HCT116 (cell line): ENCODE measurements around the gene MGA. TPM values are rescaled to one million over a fixed set of nuclear protein-coding genes. Genes with fewer than 3 reads are reported as not detected.

Source experiments
- ATAC-seq: fragments of 200-7000 bp; cut with Tn5 transposase; 2 replicates; pipeline ENCODE4 v1.9.1; 2020; ENCODE audit warnings: mild to moderate bottlenecking, moderate library complexity
- BruUV-seq: library from RNA; stranded (reverse); fragments of 400-500 nt; replicated peaks from 2 replicates; lab custom pipeline; 2021; lab: Mats Ljungman, UMichigan
- CTCF ChIA-PET: fragments of 300-600 bp; sonication (Branson Sonifier 250); formaldehyde crosslinking; loops from one replicate; lab custom pipeline; 2021; ENCODE audit warnings: antibody characterized with exemption; lab: Charles Lee
- POLR2A ChIA-PET: fragments of 300-600, 350-600 bp; sonication (Branson Sonifier 250); formaldehyde crosslinking; loops from one replicate; lab custom pipeline; 2021; ENCODE audit warnings: antibody characterized with exemption; lab: Charles Lee
- RAD21 ChIA-PET, 2 experiments: fragments of 300-600 bp; sonication (Branson Sonifier 250); formaldehyde crosslinking; loops; one replicate each; lab custom pipeline; 2023; ENCODE audit warnings: low total read pairs in 2 of 2; ENCODE audit not compliant: uncharacterized antibody in 2 of 2, unreplicated experiment in 2 of 2, low non-redundant PET in 1 of 2; lab: Charles Lee
- DNase-seq: peaks from one replicate; pipeline ENCODE4 v3.0.0-alpha.2; 2010; ENCODE audit warnings: low read depth, low spot score
- H2AFZ ChIP-seq: fragments of 200-600 bp; shearing (Covaris generic), sonication (generic); 2 replicates; pipeline ENCODE4 v1.6.1; 2017; ENCODE audit warnings: low read depth, mixed run types, mixed read lengths, antibody characterized with exemption, low read length; ENCODE audit not compliant: poor library complexity, severe bottlenecking
- H3K27ac ChIP-seq: 2 replicates; pipeline ENCODE4 v1.5.1; 2012; ENCODE audit warnings: low read depth, low read length
- H3K27me3 ChIP-seq: fragments of 200-600 bp; sonication (generic); 2 replicates; pipeline ENCODE4 v1.6.1; 2016; ENCODE audit warnings: mixed run types, low read length, mixed read lengths; ENCODE audit not compliant: insufficient read depth
- H3K36me3 ChIP-seq, 2 experiments: fragments of 200-500 bp in 1 of 2; fragments of 200-600 bp in 1 of 2; sonication (Bioruptor generic) in 1 of 2; sonication (generic) in 1 of 2; 2 replicates each; pipeline versions ENCODE4 v1.5.1 to v1.6.1; 2014 to 2016; ENCODE audit warnings: low read length in 2 of 2, inconsistent platforms in 1 of 2, mixed read lengths in 1 of 2, mixed run types in 1 of 2; ENCODE audit not compliant: insufficient read depth in 2 of 2, control insufficient read depth in 1 of 2
- H3K4me1 ChIP-seq, 2 experiments: fragments of 200-600 bp in 1 of 2; sonication (generic) in 1 of 2; 2 replicates each; pipeline versions ENCODE4 v1.5.1 to v1.6.1; 2012 to 2017; ENCODE audit warnings: low read length in 2 of 2, inconsistent platforms in 1 of 2, mild to moderate bottlenecking in 1 of 2, mixed read lengths in 1 of 2, mixed run types in 1 of 2, moderate library complexity in 1 of 2; ENCODE audit not compliant: insufficient read depth in 2 of 2, control insufficient read depth in 1 of 2
- H3K4me2 ChIP-seq: fragments of 200-600 bp; sonication (generic); 2 replicates; pipeline ENCODE4 v1.6.1; 2017; ENCODE audit warnings: mixed run types, low read length, mixed read lengths
- H3K4me3 ChIP-seq, 2 experiments: fragments of 200-600 bp in 1 of 2; sonication (generic) in 1 of 2; replicated peaks in 1 of 2; 2 replicates each; pipeline ENCODE4 v1.5.1; 2011 to 2016; ENCODE audit warnings: low read length in 2 of 2, control low read depth in 1 of 2, low read depth in 1 of 2, mild to moderate bottlenecking in 1 of 2, mixed read lengths in 1 of 2, mixed run types in 1 of 2
- H3K79me2 ChIP-seq: fragments of 200-600 bp; sonication (generic); 2 replicates; pipeline ENCODE4 v1.6.1; 2017; ENCODE audit warnings: mild to moderate bottlenecking, mixed run types, low read length, moderate library complexity, mixed read lengths; ENCODE audit not compliant: insufficient read depth
- H3K9ac ChIP-seq: fragments of 200-600 bp; sonication (generic); 2 replicates; pipeline ENCODE4 v1.6.1; 2016; ENCODE audit warnings: low read length, mixed read lengths
- H3K9me2 ChIP-seq: fragments of 200-600 bp; sonication (generic), shearing (Covaris generic); 2 replicates; pipeline ENCODE4 v1.6.1; 2017; ENCODE audit warnings: mixed run types, mild to moderate bottlenecking, moderate library complexity; ENCODE audit not compliant: insufficient read depth
- H3K9me3 ChIP-seq, 2 experiments: fragments of 200-500 bp in 1 of 2; fragments of 200-600 bp in 1 of 2; sonication (Bioruptor generic) in 1 of 2; sonication (generic) in 1 of 2; 2 replicates each; pipeline ENCODE4 v1.6.1; 2014 to 2017; ENCODE audit warnings: low read length in 2 of 2, mixed read lengths in 2 of 2, inconsistent platforms in 1 of 2, low read depth in 1 of 2, mild to moderate bottlenecking in 1 of 2, mixed run types in 1 of 2, moderate library complexity in 1 of 2; ENCODE audit not compliant: control insufficient read depth in 1 of 2, insufficient read depth in 1 of 2
- H4K20me1 ChIP-seq: fragments of 200-600 bp; sonication (generic), shearing (Covaris generic); 2 replicates; pipeline ENCODE4 v1.6.1; 2017; ENCODE audit warnings: mixed run types, mild to moderate bottlenecking, moderate library complexity; ENCODE audit not compliant: insufficient read depth
- ATF3 ChIP-seq: IDR thresholded peaks from 2 replicates; pipeline ENCODE4 v1.6.1; 2012
- CTCF ChIP-seq, 3 experiments: fragments of 200-600 bp in 1 of 3; sonication (generic) in 1 of 3; IDR thresholded peaks in 2 of 3; conservative IDR thresholded peaks in 1 of 3; 2 replicates each; pipeline ENCODE4 v1.5.1; 2012 to 2017; ENCODE audit warnings: low read depth in 2 of 3, low read length in 2 of 3, antibody characterized with exemption in 1 of 3, borderline replicate concordance in 1 of 3, control low read depth in 1 of 3, mild to moderate bottlenecking in 1 of 3, mixed read lengths in 1 of 3, mixed run types in 1 of 3, moderate library complexity in 1 of 3; ENCODE audit not compliant: insufficient read depth in 1 of 3
- EGR1 ChIP-seq: IDR thresholded peaks from 2 replicates; pipeline ENCODE4 v1.6.1; 2012; ENCODE audit warnings: low read depth
- MAX ChIP-seq: IDR thresholded peaks from 2 replicates; pipeline ENCODE4 v1.6.1; 2012
- POLR2AphosphoS5 ChIP-seq: IDR thresholded peaks from 2 replicates; pipeline ENCODE4 v1.6.1; 2011; ENCODE audit warnings: mild to moderate bottlenecking, low read depth, low read length, moderate library complexity
- RAD21 ChIP-seq: IDR thresholded peaks from 2 replicates; pipeline ENCODE4 v1.6.1; 2012; ENCODE audit warnings: low read depth, mild to moderate bottlenecking
- SIN3A ChIP-seq: IDR thresholded peaks from 2 replicates; pipeline ENCODE4 v1.6.1; 2012; ENCODE audit warnings: low read depth
- ZBTB33 ChIP-seq: IDR thresholded peaks from 2 replicates; pipeline ENCODE4 v1.6.1; 2011; ENCODE audit warnings: mild to moderate bottlenecking, low read length, moderate library complexity; ENCODE audit not compliant: insufficient replicate concordance; ENCODE audit errors: extremely low read depth
- ZFX ChIP-seq: fragments of 450-650 bp; IDR thresholded peaks from 2 replicates; pipeline ENCODE4 v1.6.1; 2017
- ZNF274 ChIP-seq: fragments of 200-500 bp; sonication (Bioruptor generic); IDR thresholded peaks from 2 replicates; pipeline ENCODE4 v1.6.1; 2014; ENCODE audit warnings: mild to moderate bottlenecking, low read depth, low read length, inconsistent platforms
- intact Hi-C: fragments of 100-400 bp; cut with micrococcal nuclease; formaldehyde crosslinking; loops from 2 replicates; pipeline ENCODE4 v1.10.0; 2022
- total RNA-seq: library from RNA; stranded (reverse); gene quantifications from one replicate; pipeline ENCODE4 v1.2.1, GENCODE V29; 2021; ENCODE audit not compliant: unreplicated experiment

Gene MGA
- total RNA-seq, 1 experiment from 2014 or later = 28.9 TPM

- no peak overlapping the region for H2AFZ ChIP-seq
- ChIA-PET CTCF (interaction anchor here (0.6 to 5.1 kb wide), 19 partner anchors 11 to 705 kb away, joined by 3 to 125 read pairs (median 12); partner anchors contain the start of gene EHD4), RAD21 (interaction anchor here (0.8 to 3.2 kb wide), 5 partner anchors 34 to 132 kb away, joined by 3 to 16 read pairs (median 12); no protein-coding TSS in a partner anchor), POLR2A (interaction anchor here (1.0 to 2.7 kb wide), 2 partner anchors 38 to 169 kb away, joined by 3 to 12 read pairs; no protein-coding TSS in a partner anchor)
- intact Hi-C loops = loop anchor here (1.0 to 2.0 kb wide), 2 partner anchors 38 to 306 kb away; no protein-coding TSS in a partner anchor
- H3K9me3 ChIP-seq = no peaks in the 10 kb centered on the region
- H3K9me2 ChIP-seq = no peaks in the 10 kb centered on the region
- H3K27me3 ChIP-seq = no peaks in the 10 kb centered on the region
- H4K20me1 ChIP-seq = no peaks in the 10 kb centered on the region
- H3K79me2 ChIP-seq = peaks cover 21% of the 10 kb centered on the region; the same call in 1 of the 2 replicates
- H3K4me2 ChIP-seq = peak overlapping the region; percentile 90; the same call in 1 of the 2 replicates
- H3K9ac ChIP-seq = no peak overlapping the region
- no TSS peak for BruUV-seq
- ATAC-seq (peak; percentile 24), DNase-seq (peak; percentile 49)
- H3K27ac ChIP-seq = peak overlapping the region; percentile 73; the same call in 1 of the 2 replicates
- H3K4me1 ChIP-seq = peaks cover 14 to 31% of the 10 kb centered on the region in 2 experiments
- TF ChIP-seq POLR2AphosphoS5 (0 out of 2 replicates have a peak, but pooled peaks have one; percentile 17), SIN3A (no peak), ZNF274 (no peak), EGR1 (no peak), RAD21 (peak; percentile 91), CTCF (IDR thresholded peaks at IDR 0.05 in 2 of 3, conservative IDR thresholded peaks at IDR 0.05 in 1 of 3; ENCODE audit: borderline replicate concordance in 1 of 3, insufficient read depth in 1 of 3, low read depth in 2 of 3, low read length in 2 of 3) (peak; percentile 75 to 80 (median 79)), ATF3 (no peak), ZFX (no peak), ZBTB33 (no peak), MAX (no peak)
- no peak overlapping the region for H3K4me3 ChIP-seq
- H3K36me3 ChIP-seq = 0 out of 4 replicates have a peak, but pooled peaks cover 0 to 1% of the 10 kb centered on the region in 2 experiments
Measured at GRCh38 chr15:41772720-41773331, 112.6 kb downstream of the MGA start.
